Urinary bladder (tissue), 4 donors: Measurements from ENCODE around the gene SELENOO. TPM values are rescaled to one million over a fixed set of nuclear protein-coding genes. Genes with fewer than 3 reads are reported as not detected.

Experiments used
- DNase-seq: peaks from one replicate; pipeline ENCODE4 v3.0.0-alpha.2; 2015; ENCODE audit errors: extremely low spot score
- H3K27ac ChIP-seq: one replicate; pipeline ENCODE4 v1.5.1; 2013; ENCODE audit warnings: low read depth, mild to moderate bottlenecking, moderate library complexity
- H3K36me3 ChIP-seq: one replicate; pipeline ENCODE4 v1.6.1; 2013; ENCODE audit warnings: mild to moderate bottlenecking, moderate library complexity; ENCODE audit not compliant: insufficient read depth
- H3K4me1 ChIP-seq: one replicate; pipeline ENCODE4 v1.6.1; 2013; ENCODE audit warnings: mild to moderate bottlenecking, moderate library complexity; ENCODE audit not compliant: insufficient read depth
- H3K4me3 ChIP-seq: one replicate; pipeline ENCODE4 v1.5.1; 2013; ENCODE audit warnings: low read depth, low read length
- WGBS: extraction: QIAGEN DNeasy Blood & Tissue Kit; methylation state at CpG from one replicate; pipeline ENCODE4 v1.1.7; 2013; 5-methylcytosine and 5-hydroxymethylcytosine counted together
- polyA plus RNA-seq: library from polyadenylated mRNA; stranded (reverse); fragments of 200-250 nt; gene quantifications from one replicate; pipeline ENCODE4 v1.2.3, GENCODE V29; 2013
- total RNA-seq: library from RNA; depleted of rRNA; stranded (reverse); fragments of >200 nt; gene quantifications from one replicate; pipeline ENCODE4 v1.2.3, GENCODE V29; 2014
- donor health status: healthy with polysubstance abuse.
- donor health status: healthy.

The SELENOO gene
- total and polyA plus RNA-seq, 2 donors = 9.5 to 23.0 TPM

DNA sequence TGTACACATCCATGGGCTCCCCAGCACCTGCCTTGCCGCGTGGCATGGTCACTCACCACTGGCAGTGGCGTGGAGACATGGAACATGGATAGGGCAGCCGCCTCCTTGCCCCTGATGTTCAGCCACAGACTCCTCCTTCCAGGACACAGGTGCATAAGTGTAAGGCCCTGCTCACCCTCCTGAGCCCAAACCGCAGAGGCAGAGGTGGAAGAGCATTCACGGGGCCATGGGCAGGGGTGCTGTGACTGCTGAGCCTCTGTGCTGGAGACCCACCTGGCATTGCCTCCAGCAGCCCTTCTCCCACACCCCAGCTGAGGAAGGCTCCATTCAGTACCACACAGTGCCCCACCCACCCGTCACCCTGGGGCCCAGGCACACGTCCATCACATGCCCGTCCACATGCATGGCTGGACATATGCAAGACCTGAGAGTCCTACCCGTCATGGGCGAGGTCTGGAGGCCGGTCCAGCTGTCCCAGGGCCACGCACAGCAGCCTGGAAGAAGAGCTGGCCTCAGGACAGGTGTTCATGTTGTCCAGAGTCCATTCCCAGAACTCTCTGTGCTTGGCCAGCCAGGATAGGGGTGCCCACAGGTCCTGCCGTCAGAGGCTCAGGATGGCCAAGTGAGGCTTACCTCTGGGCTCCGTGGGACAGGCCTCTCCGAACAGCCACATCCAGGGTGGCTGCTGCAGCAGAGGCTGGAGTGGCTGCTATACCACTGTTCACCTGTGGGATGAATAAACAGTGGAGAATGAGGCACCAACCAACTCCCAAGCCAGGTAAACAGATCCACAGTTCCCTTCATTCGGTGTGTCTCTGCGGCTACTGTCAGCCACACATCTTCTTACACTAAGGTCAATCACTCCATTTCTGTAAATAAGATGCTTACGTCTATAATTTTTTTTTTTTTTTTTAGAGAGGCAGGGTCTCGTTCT, 45.7 kb downstream of the SELENOO start:
- H3K27ac ChIP-seq = no peak overlapping the region
- peaks cover 4% of the 10 kb centered on the region for H3K4me1 ChIP-seq

DNA sequence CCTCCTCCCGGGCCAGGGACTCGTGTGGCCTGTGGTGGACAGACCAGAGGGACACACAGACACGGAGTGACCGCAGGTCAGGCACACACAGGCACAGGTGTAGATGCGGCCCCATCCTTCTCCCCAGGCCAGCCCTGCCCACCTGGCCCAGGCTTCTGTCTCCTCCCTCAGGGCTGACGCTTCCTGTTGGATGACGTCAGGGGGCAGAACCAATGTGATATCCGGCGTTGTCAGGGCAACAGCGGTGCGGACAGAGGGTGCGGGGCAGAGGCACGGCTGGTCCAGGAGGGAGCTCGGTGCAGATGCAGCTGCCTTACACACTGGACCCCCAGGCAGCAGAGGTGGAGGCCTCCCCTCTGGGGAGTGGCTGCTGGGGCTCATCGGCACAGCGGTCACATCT, 46.9 kb downstream of the SELENOO start:
- Histone ChIP-seq H3K4me3 (no peak overlapping the region), H3K4me1 (peaks cover under 1% of the 10 kb centered on the region), H3K36me3 (no peaks in the 10 kb centered on the region), H3K27ac (no peak overlapping the region)
- no peak for DNase-seq
- WGBS = 39% methylated on average over 16 of the region's 16 CpGs

More for the DNA sequence above, 45.7 kb downstream of the SELENOO start:
- no peaks in the 10 kb centered on the region for H3K36me3 ChIP-seq
- H3K4me3 ChIP-seq = no peak overlapping the region
- 84% methylated on average over 20 of the region's 20 CpGs for WGBS
- DNase-seq = no peak

- Histone ChIP-seq H3K27ac (no peak overlapping the region), H3K36me3 (no peaks in the 10 kb centered on the region), H3K4me1 (no peaks in the 10 kb centered on the region), H3K4me3 (no peak overlapping the region)
- DNase-seq = no peak
- 85% methylated on average over 29 of the region's 29 CpGs for WGBS
These were observed 47.6 kb downstream of the SELENOO start for GRCh38 chr22:50248196-50249081.

GRCh38 chr22:50249341-50250248, 48.8 kb downstream of the SELENOO start:
- Histone ChIP-seq H3K4me3 (no peak overlapping the region), H3K36me3 (no peaks in the 10 kb centered on the region), H3K4me1 (no peaks in the 10 kb centered on the region), H3K27ac (no peak overlapping the region)
- 88% methylated on average over 32 of the region's 32 CpGs for WGBS
- DNase-seq = no peak

GRCh38 chr22:50250249-50250554, 49.4 kb downstream of the SELENOO start:
- Histone ChIP-seq H3K4me1 (no peaks in the 10 kb centered on the region), H3K36me3 (no peaks in the 10 kb centered on the region), H3K27ac (no peak overlapping the region), H3K4me3 (peak overlapping the region; percentile 69)
- DNase-seq = no peak
- whole genome bisulfite sequencing = 67% methylated on average over 11 of the region's 11 CpGs

- DNase-seq = no peak
- H3K4me1 ChIP-seq = no peaks in the 10 kb centered on the region
- WGBS = 1% methylated on average over 81 of the region's 81 CpGs
- H3K4me3 ChIP-seq = peak within 1 kb of the TSS; percentile 69
- H3K27ac ChIP-seq = peak within 1 kb of the TSS; percentile 81
- H3K36me3 ChIP-seq = no peaks in the 10 kb centered on the region
These were observed 50.0 kb downstream of the SELENOO start, which contains the start of gene HDAC10 for GRCh38 chr22:50250555-50251476. Gene HDAC10 (minus strand): TSS chr22:50251265. CDS start chr22:50251032, 233 bp downstream.

DNA sequence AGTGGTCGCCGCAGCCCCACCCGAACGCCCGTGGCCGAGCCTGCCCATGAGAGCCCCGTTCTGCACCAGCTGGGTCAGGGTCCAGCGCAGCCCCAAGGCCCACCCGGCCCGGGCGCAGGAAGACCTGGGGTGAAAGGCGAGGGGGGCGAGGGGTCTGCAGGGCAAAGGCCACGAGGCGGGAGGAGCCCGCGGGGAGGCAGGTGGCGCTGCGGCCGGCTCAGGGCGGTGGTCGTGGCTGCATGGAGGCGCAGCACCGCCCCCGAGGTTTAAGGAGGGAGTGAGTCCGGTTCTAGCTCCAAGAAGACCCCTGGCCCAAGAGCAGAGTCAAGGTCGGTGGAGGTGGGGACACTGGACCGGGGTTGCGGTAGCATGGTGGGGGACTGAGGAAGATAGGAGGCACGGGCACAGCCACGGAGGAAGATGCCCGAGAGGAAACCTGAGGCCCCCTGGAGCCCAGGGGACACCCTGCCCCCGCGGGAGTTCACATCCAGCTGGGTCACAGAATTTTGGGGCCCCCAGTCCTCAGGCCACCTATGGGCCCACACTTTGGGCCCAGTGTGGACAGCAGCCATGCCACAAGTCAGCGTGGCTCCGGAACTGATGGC, 50.8 kb downstream of the SELENOO start:
- no peaks in the 10 kb centered on the region for H3K4me1 ChIP-seq
- peak overlapping the region; percentile 69 for H3K4me3 ChIP-seq
- no peak for DNase-seq
- H3K27ac ChIP-seq = peak overlapping the region; percentile 81
- 15% methylated on average over 36 of the region's 36 CpGs for WGBS
- no peaks in the 10 kb centered on the region for H3K36me3 ChIP-seq

GRCh38 chr22:50252082-50253045, 51.6 kb downstream of the SELENOO start:
- Histone ChIP-seq H3K4me1 (no peaks in the 10 kb centered on the region), H3K27ac (no peak overlapping the region), H3K36me3 (no peaks in the 10 kb centered on the region), H3K4me3 (no peak overlapping the region)
- DNase-seq = no peak
- 53% methylated on average over 25 of the region's 25 CpGs for WGBS

- H3K36me3 ChIP-seq = no peaks in the 10 kb centered on the region
- no peak overlapping the region for H3K4me3 ChIP-seq
- 82% methylated on average over 22 of the region's 22 CpGs for WGBS
- H3K4me1 ChIP-seq = no peaks in the 10 kb centered on the region
- H3K27ac ChIP-seq = no peak overlapping the region
- no peak for DNase-seq
These were observed 52.5 kb downstream of the SELENOO start for GRCh38 chr22:50253046-50253915.

- no peak for DNase-seq
- H3K4me1 ChIP-seq = no peaks in the 10 kb centered on the region
- 76% methylated on average over 8 of the region's 8 CpGs for WGBS
These were observed 53.1 kb downstream of the SELENOO start for GRCh38 chr22:50253941-50254340.

More at GRCh38 chr22:50253941-50254340, 53.1 kb downstream of the SELENOO start:
- H3K4me3 ChIP-seq = no peak overlapping the region
- no peaks in the 10 kb centered on the region for H3K36me3 ChIP-seq
- H3K27ac ChIP-seq = no peak overlapping the region
